ENCODE measurements around the gene BAIAP2L2.
"Not testable (repeated sequence)": the region's sequence is repeated elsewhere in the genome, so short reads cannot be mapped to it uniquely, and the experiment has no call there.

Gene BAIAP2L2

GRCh38 chr22:38041760-38042487 is 68.6 kb downstream of the BAIAP2L2 start:
- H3K4me1 Mint-ChIP-seq (ENCODE audit: low read depth): no peaks in the 10 kb centered on the region
- no peak for DNase-seq (ENCODE audit: low spot score)
- H3K27me3 Mint-ChIP-seq (ENCODE audit: low read depth): peaks cover 4% of the 10 kb centered on the region
- no peaks in the 10 kb centered on the region for H3K36me3 Mint-ChIP-seq (ENCODE audit: low read depth)
- H3K9me3 Mint-ChIP-seq: no peaks in the 10 kb centered on the region
- no peak overlapping the region for H3K27ac Mint-ChIP-seq
- no peak overlapping the region for H3K4me3 Mint-ChIP-seq

DNA sequence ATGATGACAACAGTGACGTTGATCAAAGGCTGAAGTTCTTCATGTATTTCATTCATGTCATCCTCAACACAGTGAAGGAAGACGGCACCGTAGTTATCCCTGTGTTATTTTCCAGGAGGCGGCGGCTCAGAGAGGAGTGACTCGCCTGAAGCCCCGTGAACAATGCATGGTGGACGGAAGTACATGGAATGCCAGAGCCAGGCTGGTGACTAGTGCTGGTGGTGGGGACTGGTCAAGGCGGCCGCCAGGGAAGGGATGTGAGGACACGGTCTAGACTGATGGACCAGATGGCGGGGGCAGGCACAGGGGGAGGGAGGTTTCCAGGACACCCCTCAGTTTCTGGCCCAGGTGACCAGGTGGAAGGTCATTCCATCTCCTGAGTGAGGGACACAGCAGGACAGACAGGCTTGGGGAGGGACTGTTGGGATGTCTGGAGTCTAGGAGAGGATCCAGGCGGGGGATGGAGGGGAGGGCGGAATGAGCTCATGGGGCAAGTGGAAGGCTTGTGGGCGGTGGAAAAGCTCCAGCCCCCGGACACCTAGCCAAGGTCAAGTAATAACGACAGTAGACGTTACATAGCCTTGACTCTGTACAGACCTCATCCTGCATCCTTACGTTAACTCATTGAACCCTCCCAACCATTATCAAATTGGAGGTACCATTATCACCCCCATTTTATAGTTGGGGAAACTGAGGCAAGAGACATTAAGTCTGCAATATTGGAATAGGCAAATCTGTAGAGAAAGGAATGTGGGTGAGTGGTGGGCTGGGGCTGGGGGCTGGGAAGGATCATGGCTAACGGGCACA is 69.3 kb downstream of the BAIAP2L2 start:
- H3K4me3 Mint-ChIP-seq: no peak overlapping the region
- H3K4me1 Mint-ChIP-seq (ENCODE audit: low read depth): no peaks in the 10 kb centered on the region
- peaks cover 3% of the 10 kb centered on the region for H3K27me3 Mint-ChIP-seq (ENCODE audit: low read depth)
- H3K36me3 Mint-ChIP-seq (ENCODE audit: low read depth): no peaks in the 10 kb centered on the region
- H3K27ac Mint-ChIP-seq: no peak overlapping the region
- no peak for DNase-seq (ENCODE audit: low spot score)
- no peaks in the 10 kb centered on the region for H3K9me3 Mint-ChIP-seq

DNA sequence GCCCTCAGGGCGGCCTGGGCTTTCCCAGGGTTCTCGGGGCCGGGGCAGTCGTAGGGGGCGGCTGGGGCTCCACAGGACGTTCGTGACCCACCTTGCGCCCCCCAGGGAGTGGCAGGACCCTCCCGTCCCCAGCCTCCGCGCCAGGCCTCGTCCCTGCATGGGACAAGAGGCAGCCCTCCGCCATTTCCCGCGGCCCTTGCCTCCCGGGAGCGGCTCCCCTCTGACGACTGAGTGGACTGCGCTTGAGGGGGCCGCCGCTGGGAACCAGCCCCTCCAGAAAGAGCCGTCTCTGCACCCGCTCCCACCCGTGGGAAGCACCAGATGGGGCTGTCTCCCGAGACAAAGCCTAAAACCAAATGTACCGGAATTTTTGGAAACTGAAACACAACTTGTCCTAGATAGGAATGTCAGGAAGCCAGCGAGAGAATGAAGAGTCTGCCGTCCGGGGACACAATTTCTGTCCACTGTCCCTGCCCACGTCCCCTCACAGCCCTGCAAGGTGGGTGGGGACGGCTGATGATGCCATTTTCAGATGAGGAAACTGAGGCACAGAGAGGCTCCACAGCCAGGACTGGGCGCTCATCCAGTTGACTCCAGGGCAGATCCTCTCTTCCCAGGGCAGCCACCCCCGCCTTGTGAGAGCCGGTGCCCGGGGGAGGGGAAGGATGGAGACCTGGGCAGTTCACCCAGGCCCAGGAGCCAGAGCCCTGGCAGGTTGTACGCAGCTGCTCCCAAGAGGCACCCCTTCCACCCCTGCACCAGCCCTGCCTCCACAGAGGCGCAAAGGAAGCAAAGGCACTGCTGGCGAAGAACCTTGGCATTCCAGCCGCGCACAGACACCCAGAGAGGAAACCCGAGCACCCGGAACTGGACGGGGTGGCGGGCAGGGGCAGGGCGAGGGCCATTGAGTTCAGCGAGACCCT is 71.3 kb downstream of the BAIAP2L2 start:
- Mint-ChIP-seq H3K36me3 (ENCODE audit: low read depth) (no peaks in the 10 kb centered on the region), H3K27ac (no peak overlapping the region), H3K27me3 (ENCODE audit: low read depth) (peaks cover 3% of the 10 kb centered on the region), H3K9me3 (no peaks in the 10 kb centered on the region), H3K4me1 (ENCODE audit: low read depth) (no peaks in the 10 kb centered on the region), H3K4me3 (no peak overlapping the region)
- DNase-seq (ENCODE audit: low spot score): no peak

GRCh38 chr22:38038426-38038825 is 72.1 kb downstream of the BAIAP2L2 start:
- no peak overlapping the region for H3K27ac Mint-ChIP-seq
- H3K4me3 Mint-ChIP-seq: no peak overlapping the region
- no peaks in the 10 kb centered on the region for H3K36me3 Mint-ChIP-seq (ENCODE audit: low read depth)
- H3K27me3 Mint-ChIP-seq (ENCODE audit: low read depth): peaks cover 3% of the 10 kb centered on the region
- no peak for DNase-seq (ENCODE audit: low spot score)
- H3K4me1 Mint-ChIP-seq (ENCODE audit: low read depth): no peaks in the 10 kb centered on the region
- no peaks in the 10 kb centered on the region for H3K9me3 Mint-ChIP-seq

DNA sequence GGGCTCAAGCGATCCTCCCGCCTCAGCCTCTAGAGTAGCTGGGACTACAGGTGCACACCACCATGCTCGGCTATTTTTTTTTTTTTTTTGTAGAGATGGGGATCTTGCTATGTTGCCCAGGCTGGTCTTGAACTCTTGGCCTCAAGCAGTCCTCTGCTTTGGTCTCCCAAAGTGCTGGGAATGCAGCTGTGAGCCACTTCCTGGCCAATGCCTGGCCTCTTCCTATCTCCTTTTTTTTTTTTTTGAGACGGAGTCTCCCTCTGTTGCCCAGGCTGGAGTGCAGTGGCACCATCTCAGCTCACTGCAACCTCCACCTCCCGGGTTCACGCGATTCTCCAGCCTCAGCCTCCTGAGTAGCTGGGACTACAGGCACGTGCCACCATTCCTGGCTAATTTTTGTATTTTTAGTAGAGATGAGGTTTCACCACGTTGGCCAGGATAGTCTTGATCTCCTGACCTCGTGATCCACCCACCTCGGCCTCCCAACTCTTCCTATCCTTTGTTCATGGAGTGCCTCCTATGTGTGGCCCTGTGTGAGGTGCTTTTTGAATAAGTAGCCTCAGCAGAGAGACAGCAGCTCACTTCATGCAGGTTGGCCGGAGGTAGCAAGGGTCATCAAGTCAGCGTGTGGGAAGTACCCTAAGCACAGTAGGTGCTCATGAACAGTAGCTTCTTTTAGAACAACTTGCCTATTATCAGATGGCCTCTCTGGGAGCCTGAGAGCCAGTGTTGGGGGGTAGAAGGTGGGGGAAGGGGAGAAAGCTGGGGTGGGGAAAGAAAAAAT is 72.9 kb downstream of the BAIAP2L2 start:
- H3K27ac Mint-ChIP-seq; H3K4me1 Mint-ChIP-seq (ENCODE audit: low read depth); H3K36me3 Mint-ChIP-seq (ENCODE audit: low read depth); H3K27me3 Mint-ChIP-seq (ENCODE audit: low read depth); H3K9me3 Mint-ChIP-seq; DNase-seq (ENCODE audit: low spot score); H3K4me3 Mint-ChIP-seq: not testable (repeated sequence)

DNA sequence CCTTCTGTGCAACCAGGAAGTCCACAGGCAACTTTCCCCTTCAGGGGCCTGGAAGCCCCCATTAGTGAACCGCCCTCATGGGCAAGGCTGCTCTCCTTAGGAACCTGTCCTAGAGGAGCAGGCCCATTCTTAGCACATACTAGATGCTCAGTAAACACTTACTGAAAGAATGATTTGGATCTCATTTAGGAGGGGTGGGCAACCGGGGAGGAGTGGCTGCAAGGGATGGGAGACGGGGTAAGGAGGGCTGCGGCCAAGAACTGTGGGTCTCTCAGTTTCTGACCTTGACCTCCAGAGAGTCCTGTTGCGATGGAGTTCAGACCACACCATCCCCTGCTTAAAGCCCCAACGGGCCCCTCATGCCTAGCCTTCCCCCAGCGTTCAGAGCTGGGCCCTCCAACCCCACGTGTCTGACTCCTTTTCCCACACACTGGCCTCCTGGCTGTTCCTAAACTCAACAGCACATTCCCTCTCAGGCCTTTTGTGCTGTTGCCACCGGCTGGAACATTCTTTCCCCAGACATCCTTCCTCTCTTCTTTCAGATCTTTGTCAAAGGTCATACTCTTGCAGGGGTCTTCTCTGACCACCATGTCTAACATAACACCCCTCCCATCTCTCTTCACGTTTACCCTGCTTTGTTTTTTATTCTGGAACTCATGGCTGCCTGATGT is 74.0 kb downstream of the BAIAP2L2 start:
- H3K27me3 Mint-ChIP-seq (ENCODE audit: low read depth): peaks cover under 1% of the 10 kb centered on the region
- DNase-seq (ENCODE audit: low spot score): no peak
- H3K4me3 Mint-ChIP-seq: no peak overlapping the region
- H3K36me3 Mint-ChIP-seq (ENCODE audit: low read depth): no peaks in the 10 kb centered on the region
- no peaks in the 10 kb centered on the region for H3K4me1 Mint-ChIP-seq (ENCODE audit: low read depth)
- H3K9me3 Mint-ChIP-seq: no peaks in the 10 kb centered on the region
- H3K27ac Mint-ChIP-seq: no peak overlapping the region

DNA sequence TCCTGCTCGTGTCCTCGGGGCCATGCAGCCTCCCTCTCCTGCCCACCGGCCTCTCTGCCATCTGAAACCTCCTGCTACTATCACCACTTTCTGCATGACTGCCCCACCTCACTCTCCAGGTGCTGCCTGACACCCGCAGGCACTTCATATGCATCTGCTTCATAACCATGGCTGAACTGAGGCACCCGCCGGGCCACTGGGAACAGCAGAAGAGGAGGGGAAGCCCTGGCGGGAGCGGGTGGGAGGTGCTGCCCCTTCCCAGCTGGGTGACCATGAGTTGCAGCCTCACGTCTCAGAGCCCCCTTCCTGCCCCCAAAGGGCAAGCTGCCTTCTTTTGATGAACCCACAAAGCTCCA is 75.0 kb downstream of the BAIAP2L2 start:
- no peaks in the 10 kb centered on the region for H3K4me1 Mint-ChIP-seq (ENCODE audit: low read depth)
- no peaks in the 10 kb centered on the region for H3K36me3 Mint-ChIP-seq (ENCODE audit: low read depth)
- DNase-seq (ENCODE audit: low spot score): no peak
- H3K9me3 Mint-ChIP-seq: no peaks in the 10 kb centered on the region
- no peak overlapping the region for H3K4me3 Mint-ChIP-seq
- no peaks in the 10 kb centered on the region for H3K27me3 Mint-ChIP-seq (ENCODE audit: low read depth)
- H3K27ac Mint-ChIP-seq: no peak overlapping the region
